NCI-H1105 treated with DMSO at 0.1 percent for 48 hours (cell line): ENCODE results near the gene MASP1.

Experiments used
- DNase-seq: peaks from one replicate; lab custom pipeline; 2025; lab: John Stamatoyannopoulos, UW

The MASP1 gene

DNA sequence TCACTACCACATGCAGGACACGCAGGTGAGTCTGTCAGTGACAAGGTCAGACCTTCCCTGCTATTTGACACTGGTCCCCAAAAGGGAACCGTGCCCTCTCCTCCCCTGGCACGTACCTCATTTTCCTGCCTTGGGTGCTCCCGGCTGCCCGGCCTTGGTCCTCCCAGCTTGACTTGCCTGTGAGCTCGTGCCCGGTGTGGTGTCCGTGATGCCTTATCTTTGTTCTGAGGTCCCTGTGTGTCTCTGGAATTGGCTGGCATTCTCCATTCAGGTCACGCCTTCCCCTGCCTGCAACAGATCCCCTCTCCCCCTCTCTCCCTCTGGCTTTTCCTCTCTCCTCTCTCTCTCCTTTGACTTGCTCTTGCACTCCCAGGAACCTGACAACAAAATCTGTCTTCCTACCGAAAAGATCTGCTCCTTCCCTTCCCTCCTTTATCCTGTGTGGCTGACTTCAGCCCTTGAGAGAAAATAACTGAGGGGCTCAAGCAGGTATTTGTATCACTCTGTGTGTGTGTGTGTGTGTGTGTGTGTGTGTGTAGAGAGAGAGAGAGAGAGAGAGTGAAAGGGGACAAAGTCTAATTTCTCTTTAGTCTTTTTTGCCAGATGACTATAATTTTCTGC is at the start of gene MASP1:
Gene MASP1 (minus strand): TSS at position 226 of the 621 bp plus-strand sequence. CDS start 105 bp downstream, at position 121.
- DNase-seq = no peak

GRCh38 chr3:187340578-187340977 is 49.0 kb upstream of the MASP1 start:
- DNase-seq = no peak

GRCh38 chr3:187336322-187336721 is 44.8 kb upstream of the MASP1 start:
- no peak for DNase-seq

DNA sequence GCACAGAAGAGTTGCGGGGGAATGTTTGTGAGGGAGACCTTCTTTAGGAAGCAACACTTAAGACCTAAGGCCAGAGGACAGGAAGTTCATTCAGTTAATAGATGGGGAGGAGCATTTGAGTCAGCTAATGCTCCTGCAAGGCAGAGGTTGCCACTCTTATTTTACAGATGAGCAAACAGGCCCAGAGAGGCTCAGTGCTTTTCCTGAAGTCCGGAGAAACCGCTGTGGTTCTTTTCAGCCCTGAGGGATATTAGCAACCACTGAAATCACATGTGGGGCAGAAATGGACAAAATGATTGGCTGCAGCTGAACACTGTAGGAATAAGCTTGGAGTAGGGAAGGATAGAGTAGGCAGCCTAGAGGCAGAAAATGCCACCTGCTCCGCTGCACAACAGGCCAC is 43.4 kb upstream of the MASP1 start:
- no peak for DNase-seq

- DNase-seq = no peak
Measured at GRCh38 chr3:187328691-187329090, 37.2 kb upstream of the MASP1 start.

- DNase-seq = no peak
Measured at GRCh38 chr3:187327845-187328244, 36.3 kb upstream of the MASP1 start.

DNA sequence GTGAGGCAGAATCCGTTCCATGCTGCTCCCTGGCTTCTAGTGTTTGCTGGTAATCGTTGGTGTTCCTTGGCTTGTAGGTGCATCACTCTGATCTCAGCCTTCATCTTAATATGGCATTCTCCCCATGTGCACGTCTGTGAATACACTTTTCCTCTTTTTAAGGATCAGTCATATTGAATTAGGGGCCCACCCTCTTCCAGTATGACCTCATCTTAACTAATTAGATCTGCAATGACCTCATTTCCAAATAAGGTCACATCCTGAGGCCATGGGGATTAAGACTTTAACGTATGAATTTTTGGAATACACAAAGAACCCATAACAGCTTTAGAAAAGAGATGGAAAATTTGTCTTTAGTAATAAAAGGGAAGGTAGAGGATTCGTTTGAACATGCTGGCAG is 34.1 kb upstream of the MASP1 start:
- DNase-seq = no peak

DNA sequence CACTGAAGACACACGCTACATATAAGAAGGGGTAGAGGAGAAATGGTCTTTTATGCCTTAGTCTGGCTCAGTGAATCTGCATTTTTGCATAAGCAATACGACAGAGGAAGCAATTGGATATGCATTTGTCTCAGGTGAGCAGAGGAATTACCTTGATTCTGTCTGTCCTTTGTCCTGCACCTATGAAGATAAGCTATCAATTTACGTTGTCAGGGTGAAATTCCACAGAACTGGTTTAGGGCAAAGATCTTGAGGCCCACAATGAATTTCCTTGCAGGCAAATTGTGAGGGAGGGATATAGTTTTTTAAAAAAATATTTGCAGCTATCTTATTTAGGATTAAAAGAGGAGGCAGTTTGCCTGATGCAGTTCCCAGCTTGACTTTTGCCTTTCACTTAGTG is 31.6 kb upstream of the MASP1 start:
- DNase-seq = no peak

DNA sequence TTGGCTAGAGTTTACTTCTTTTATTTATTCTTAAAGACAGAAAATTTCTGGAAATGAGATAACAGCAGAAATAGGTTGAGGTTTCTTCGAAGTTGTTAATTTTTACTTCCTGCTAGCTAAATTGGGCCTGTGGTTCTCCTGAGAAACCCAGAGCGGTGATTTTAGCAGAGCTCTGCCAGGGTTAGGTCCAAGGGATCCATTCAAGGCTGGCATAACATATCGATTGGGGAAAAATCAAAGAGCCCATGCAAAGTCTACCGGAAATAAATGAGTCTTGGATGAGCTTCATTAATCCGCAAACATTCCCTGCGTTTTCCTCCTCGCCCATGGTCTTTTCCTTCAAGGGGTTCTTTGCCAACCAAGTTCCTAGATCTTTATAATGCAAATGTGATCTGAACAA is 30.8 kb upstream of the MASP1 start:
- DNase-seq = no peak

DNA sequence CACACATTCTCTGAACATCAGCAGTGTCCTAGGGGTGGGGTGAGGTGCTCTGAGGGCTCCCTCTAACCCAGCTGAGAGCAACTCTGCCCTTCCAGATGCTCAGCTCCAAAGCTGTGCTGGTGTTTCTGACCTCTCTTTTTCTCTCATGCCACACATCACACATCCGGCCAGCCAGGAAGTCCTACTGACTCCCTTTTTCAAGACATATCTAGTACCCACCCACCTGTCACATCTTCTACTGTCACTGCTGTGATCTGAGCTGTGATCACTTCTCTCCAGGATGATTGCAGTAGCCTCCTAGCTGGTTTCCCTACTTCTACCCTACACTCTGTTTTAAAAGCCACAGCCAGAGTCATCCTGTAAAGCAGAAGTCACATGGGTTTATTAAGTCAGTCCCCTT is 30.2 kb upstream of the MASP1 start:
- DNase-seq = no peak

- peak; percentile 72 for DNase-seq
Measured at GRCh38 chr3:187319699-187320302, 28.3 kb upstream of the MASP1 start.

DNA sequence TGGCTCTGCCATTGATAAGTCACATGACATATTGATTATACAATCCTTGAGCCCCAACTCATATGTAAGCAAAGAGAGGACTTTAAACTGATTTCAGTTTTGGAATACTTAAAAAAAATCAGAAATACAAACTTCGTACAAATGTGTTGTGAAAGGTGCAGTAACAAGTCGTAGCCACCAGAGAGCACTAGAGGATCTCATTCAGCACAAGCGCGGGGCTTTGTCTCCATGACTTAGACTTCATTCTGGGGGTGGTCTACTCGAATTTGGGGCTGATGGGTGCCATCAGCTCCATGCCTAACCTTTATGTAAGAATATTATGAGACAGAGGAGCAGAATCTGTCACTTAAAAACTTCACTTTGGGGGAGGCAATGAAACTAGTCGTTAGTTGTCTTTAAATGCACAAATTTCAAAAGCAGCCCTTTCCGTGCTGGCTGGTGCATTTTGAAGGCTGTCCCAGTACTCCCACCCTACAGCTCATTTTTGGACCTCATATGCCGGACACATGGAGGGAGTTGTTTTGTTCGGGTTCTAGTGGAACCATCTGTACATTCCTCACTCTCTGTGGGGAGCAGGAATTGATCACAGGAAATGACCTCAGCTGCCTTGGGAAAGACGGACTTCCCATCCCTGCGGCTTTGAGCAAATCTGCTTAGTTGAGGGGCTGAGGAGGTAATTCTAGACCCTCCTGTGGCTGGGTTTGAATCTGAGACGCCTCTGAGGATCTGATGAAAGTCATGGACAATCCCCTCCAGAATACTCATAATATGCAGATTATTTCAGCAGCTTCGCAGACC is 27.5 kb upstream of the MASP1 start:
- DNase-seq = peak; percentile 71

- DNase-seq = no peak
Measured at GRCh38 chr3:187315872-187316271, 24.3 kb upstream of the MASP1 start.

- DNase-seq = no peak
Measured at GRCh38 chr3:187314176-187314575, 22.6 kb upstream of the MASP1 start.

GRCh38 chr3:187310954-187311470 is 19.5 kb upstream of the MASP1 start:
- no peak for DNase-seq

DNA sequence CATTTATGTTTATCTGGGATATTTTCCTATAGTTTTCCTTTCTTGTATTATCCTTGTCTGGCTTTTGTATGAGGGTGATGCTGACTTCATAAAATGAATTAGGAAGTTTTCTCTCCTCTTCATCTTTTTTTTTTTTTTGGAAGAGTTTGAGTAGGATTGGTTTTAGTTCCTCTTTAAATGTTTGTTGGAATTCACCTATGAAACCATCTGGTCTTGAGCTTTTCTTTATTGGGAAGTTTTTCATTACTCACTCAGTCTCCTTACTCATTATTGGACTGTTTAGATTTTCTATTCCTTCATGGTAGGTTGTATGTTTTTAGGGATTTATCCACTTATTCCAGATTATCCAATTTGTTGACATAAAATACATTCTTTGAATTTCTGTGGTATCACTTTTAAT is 18.7 kb upstream of the MASP1 start:
- DNase-seq = no peak

- DNase-seq = no peak
Measured at GRCh38 chr3:187305881-187306280, 14.3 kb upstream of the MASP1 start.

DNA sequence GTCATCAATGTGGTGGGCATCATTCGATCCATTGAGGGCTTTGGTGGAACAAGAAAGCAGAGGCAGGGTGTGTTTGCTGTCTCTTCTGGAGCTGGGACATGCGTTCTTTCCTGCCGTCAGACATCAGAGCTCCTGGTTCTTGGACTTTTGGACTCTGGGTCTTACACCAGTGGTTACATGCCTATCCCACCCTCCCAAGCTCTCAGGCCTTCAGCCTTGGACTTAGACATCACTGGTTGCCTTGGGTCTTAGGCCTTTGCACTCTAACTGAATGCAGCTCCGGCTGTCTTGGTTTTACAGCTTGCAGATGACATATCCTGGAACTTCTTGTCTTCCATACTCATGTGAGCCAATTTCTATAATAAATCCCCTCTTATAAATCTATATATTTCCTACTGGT is 8.1 kb upstream of the MASP1 start:
- DNase-seq = no peak

- no peak for DNase-seq
Measured at GRCh38 chr3:187296911-187297310, 5.4 kb upstream of the MASP1 start.

DNA sequence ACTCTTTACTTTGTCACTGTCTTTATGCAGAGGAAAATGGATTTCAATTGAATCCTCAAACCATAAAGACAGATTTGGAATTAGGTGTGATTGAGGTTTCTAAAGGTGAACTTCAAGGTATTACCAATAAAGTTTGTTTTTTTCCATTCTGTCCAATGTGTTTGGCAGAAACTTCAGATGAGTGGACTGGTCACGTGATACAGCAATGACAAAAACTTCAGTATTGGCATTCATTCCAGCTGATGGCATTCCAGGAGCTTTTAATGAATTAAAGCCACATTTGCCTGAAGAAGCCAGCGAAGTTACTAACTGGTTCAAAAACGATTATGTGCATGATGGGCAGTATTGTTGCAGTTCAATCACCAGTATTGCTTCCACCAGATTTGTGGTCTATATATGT is 4.5 kb upstream of the MASP1 start:
- DNase-seq = no peak

- no peak for DNase-seq
Measured at GRCh38 chr3:187295316-187296034, 3.9 kb upstream of the MASP1 start.
